GM21825 (cell line): Measurements from ENCODE around the gene ISX.

Experiments
- ATAC-seq: cut with Tn5 transposase; IDR thresholded peaks from one replicate; pipeline ENCODE4 v1.9.1; 2021; ENCODE audit warnings: mild to moderate bottlenecking, moderate library complexity; ENCODE audit not compliant: unreplicated experiment

ISX gene

DNA sequence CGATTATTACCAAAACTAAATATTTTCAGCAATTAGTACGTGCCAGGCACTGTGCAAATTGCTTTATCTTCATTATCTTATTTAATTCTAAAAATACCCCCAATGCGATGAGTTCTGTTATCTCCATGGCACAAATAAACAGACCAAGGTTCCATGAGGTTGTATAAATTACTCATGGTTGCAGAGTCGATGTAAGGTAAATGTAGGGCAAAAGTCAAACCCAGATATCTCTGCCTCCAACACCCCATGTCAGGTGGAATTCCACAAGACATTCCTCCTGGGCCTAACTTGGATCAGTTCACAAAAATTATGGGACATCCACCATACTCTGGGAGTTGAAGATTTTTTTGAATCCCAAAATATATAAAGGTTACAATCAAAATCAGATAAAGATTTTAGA, 43.7 kb downstream of the ISX start:
- no peak for ATAC-seq

DNA sequence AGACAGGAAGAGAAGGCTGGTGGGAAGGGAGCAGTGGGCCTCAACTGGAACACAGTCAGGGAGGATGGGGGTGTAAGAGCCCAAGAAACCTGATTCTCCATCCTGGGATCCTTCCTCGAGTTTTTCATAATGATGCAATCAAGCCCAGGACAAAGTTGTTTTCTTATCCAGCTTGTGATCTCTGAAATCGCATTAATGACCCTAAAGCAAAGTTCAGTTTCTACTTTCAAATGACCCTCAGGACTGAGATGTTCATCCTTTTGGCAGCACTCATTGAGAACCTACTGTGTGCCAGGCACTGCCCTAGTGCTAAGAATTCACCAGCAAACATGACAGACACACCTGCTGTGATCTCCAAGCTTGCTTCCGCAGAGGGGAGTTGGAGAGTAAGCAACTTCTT, 45.3 kb downstream of the ISX start:
- no peak for ATAC-seq

DNA sequence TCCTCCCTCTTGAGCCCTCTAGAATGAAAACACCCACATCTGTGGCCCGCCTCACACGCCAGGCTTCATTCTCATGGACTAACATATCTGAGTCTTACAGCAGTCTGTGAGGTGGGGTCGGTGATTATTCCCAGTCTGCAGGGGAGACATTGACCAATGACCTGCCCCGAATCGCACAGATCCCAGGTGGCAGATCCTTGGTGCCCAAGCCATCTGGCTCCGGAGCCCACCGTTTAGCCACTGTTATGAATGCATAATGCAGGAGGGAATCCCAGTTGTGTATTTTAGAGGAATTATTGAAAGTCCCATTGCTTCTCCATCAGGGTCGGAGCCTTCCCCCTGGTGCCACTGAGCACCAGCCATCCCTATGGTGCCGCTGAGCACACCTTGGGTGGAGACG, 47.4 kb downstream of the ISX start:
- no peak for ATAC-seq

DNA sequence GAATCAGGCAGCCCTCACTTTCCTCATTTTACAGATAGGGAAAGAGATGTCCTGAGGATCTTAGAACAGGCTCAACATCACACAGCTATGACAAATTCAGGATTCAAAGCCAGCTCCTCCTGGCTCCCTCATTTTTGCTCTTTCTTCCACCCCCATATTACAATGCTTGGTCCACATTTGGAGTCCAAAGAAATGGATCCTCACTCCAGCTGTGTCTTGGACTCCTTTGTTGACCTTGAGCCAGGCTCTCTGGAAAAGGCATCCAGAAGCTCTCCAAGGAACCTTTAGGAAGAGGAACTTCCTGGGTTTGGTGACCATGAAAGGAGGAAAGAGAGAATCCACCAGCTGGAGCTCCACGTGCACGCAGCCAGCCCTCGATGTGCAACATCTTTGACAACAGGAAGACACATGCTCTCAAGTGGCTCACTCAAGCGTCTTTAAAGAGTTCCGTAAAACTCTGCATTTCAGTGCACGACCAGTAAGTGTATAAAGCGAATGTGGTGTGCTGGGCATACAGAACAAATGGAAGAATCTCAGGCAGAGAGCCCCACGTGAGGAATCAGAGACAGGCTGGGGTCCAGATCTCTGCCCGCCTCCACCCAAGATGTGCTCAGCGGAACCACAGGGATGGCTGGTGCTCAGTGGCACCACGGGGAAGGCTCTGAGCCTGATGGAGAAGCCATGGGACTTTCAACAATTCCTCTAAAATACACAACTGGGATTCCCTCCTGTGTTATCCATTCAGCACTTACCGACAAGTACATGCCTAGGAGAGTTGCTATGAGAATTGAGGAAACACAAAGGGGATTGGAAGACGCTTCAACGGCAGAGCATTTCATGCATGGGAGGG, 48.4 kb downstream of the ISX start:
- ATAC-seq: no peak

DNA sequence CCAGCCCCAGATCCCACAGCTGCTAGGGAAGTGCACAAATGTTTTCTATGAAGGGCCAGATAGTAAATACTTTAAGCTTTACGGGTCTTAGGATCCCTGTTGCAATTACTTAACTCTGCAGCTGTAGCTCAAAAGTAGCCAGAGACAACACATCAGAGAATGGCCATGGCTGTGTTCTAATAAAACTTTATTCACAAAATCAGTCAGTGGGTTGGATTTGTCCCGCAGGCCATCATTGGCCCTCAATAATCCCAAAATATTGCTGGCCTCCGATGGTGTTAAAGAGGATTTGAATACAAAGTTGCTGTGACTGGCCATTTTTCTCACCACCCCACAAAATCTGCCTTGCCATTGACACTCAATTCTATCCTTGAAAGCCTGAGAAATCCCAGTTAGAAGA, 49.6 kb downstream of the ISX start:
- no peak for ATAC-seq

DNA sequence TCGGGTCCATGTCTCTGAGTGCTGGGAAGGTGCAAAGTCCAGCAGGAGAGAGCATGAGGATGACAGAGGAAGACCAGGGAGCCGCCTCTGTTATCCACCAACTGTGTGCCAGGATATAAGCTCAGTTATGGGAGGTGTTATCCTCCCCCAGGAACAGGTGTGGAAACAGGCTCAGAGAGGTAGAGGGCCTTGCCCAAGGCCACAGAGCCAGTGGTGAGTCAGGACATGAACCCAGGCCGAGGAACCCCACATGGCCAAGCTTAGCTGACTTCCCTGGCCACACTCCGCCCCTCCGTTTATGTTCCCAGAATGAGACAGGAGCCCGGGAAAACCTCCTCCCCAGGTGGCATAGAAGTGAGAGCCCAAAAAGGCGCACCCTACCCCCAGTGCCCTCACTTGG, 50.3 kb downstream of the ISX start:
- no peak for ATAC-seq

DNA sequence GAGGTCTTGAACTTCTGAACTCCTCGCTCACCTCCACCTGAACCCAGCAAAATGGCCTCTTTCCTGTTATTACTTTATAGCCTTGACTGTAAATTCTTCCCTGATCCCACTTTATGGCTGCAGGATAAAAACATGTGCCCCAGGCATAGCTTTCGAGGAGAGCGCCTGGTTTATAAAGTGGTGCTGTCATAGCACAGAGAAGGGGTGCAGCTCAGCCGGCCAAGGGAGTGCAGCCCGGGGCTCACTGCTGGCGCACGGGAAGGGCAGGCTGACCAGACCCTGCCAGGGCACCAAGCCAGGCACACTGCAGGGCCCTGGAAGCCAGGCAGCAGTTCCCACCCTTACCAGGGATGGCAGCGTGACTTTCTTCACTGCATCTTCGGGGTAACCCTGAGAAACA, 50.9 kb downstream of the ISX start:
- no peak for ATAC-seq

DNA sequence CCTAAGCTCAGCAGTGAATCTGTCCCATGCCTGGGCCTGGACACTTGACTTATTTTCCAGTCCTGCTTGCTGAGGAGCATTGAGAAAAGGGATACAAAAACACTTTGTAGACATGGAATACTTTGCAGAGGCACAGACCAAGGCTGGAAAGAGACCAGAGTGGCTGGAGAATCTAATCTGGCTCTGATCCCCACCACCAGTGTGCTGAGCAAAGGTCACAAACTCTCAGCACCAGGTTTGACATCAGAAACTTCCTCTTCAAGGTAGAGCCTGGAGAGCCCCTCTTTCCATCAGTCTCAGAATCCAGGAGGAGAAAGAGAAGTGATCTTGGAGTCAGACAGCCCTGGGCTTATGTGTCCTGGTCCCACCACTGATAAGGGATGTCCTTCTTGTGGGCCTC, 53.5 kb downstream of the ISX start:
- ATAC-seq: no peak

DNA sequence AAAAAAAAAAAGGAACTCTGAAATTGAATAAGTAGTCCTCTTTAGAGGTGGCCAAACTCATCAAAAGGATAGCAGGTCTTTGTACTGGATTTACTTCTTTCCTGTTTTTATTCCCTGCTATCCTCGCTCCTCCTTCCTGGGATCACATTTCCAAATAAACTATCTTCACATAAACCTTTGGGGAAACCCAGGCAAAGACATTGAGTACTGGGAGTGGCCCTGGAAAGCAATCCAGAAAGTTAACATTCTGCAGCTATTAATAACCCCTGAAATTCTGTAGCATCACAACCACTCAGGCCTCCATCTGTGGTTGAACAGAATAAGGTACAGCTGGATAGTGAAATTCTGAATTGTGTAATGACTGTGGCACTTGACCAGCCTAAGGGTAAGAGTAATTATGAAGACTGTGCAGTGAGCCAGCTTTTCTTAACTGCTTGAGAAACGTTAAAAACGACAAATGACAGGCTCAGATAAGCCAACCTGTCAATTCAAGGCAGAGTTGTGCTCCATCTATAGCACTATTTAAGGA, 58.8 kb downstream of the ISX start:
- ATAC-seq: no peak

DNA sequence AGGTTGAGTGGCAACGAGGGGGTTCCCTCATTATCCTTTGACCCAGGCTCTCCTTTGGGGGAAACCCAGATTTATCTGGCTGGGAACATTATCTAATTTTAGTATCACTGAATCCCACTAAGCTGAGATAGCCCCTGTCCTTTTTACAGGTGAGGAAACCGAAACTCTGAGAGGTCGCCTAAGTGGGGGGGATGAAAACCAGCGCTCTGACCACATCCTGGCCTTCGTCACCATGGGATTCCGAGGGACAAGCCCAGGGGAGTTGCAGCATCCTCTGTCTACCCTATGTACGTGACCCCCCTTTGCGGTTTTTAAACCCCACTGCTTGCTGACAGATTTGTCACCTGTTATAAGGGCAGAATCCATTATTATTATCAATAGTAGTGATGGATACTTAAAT, 61.0 kb downstream of the ISX start:
- peak; percentile 51 for ATAC-seq

DNA sequence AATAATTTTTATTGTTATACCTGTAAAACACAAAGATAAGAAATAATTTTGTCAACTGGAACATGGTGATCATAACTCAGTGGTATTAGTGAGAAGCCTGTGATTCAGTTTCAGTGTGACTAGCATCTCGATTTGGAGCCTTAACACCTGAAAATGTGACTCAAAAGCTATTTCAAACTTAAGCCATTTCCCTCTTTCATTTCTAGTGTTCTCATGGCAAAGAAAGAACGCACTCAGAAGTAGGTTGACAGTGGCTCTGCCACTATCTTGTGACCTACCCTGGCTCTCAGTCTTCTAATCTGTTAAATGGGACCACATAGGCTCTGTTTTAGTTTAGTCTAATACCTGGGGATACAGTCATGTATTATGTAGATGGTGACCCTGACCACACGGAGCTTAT, 62.7 kb downstream of the ISX start:
- peak; percentile 33 for ATAC-seq

DNA sequence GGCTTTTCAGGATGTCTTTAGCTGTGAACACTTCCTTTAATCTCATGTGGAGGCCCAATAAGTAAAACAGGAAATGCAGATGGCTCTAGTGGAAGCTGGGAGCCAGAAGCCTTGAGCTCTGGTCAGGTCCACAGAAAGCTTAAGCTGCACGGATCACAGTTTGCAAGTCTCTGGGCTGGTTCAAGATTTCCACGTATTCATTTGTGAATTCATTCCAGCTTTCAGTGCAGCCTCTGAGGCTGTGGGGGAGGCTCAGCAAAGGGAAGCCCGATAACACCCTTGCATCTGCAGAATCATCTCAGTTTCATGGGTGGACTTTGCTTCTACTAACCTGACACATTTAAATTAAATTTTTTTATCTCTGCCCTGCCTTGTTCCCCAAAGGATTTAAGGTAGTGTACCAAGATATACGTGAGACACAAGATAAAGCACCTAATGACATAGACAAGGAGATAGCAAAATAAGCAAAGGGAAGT, 65.6 kb downstream of the ISX start:
- no peak for ATAC-seq

DNA sequence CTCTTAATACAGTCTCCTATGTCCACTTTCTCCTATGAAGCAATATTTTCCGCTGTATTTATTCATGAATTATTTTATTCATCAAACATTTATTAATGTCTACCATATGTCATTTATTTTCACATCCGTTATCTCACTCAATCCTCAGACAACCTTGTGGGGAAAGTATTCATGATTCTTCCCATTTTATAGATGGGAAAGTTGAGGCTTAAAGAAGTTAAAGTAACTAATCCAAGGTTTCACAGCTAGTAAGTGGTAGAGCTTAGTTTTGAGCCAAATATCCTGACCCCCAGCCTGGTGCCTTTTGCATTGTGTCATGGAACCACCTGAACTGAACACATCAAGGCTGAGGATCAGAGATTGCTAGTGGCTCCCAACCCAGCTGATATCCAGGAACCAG, 66.6 kb downstream of the ISX start:
- ATAC-seq: no peak

DNA sequence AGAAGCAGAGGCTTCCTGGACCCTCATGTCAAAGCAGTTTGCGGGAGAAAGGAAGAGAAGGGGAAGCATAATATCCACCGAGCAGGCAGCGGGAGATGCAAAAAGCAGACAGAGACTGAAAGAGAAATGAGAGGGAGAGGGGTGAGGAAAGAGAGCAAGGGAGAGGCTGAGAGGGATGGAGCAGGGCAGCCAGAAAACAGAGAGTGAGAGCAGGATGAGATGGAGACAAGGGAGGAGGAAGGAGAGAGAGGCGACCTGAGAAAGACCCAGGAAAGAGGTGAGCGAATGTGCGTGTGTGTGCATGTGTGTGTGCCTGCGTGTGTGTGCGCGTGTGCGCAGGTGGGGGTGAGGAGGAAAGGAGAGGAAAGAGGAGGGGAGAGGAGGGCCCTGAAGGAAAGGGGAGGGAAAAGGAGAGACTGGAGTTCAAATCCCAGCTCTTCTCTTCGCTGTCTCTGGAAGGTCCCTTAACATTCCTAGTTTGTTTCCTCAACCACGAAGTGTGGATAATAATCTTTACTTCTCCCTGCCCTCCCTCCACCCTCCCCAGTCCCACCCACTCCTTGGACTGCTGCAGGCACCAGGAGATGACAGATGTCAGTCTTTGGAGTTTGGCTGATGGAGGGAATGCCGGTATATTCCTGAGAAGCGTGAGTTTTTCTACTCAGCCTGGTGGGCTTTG, 67.9 kb downstream of the ISX start:
- no peak for ATAC-seq

DNA sequence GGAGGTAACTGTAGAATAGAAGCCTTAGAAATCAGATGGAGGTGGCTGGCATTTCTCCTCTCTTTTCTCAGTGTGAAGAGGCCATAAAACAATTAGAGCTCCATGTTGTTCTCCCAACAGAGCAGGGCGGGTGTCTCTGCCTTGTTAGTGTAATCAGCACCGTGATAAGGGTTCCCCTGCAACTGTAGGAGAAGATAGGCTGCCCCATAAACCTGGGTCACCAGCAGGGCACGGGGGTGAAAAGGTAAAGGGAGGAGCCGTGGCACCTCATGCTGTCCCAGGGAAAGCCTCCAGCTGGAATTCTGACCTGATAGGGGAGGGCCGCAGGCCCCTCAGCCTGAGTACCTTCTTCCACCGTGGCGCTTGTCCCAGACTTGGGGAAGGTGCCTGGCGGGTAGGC, 68.7 kb downstream of the ISX start:
- no peak for ATAC-seq

DNA sequence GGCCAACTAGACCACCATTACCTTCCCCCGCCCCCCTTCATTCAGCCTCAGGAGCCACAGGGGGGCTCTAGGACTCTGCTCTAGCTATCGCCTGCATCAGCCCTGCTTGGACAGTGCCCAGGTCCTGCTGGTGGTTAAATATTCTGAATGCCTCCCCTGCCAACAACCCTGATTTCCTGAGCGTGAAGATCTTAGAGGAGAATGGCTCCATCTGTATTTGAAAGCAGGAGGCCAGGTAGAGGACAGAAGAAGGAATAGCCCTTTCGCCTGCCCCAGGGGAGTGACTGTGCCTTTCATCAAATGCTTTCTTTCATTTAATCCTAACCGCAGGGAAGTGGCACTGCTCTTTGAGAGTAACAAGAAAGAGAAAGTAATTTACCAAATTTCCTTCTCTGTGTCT, 69.2 kb downstream of the ISX start:
- no peak for ATAC-seq
